Stomach (tissue), 9 donors: Measurements from ENCODE around the gene CREBBP. TPM values are rescaled to one million over a fixed set of nuclear protein-coding genes. Genes with fewer than 3 reads are reported as not detected.

ENCODE experiments used
- DNase-seq, 2 donors: peaks; one replicate each; pipeline versions ENCODE4 v3.0.0 to v3.0.0-alpha.2; 2013 to 2019
- H3K27ac ChIP-seq, 5 donors: fragments of 200-600 bp in 4 of 5; sonication (generic) in 4 of 5; one replicate each; pipeline ENCODE4 v1.5.1; 2013 to 2019; ENCODE audit warnings: mild to moderate bottlenecking in 1 of 5, moderate library complexity in 1 of 5
- H3K27me3 ChIP-seq, 3 donors: fragments of 200-600 bp; sonication (generic); one replicate each; pipeline ENCODE4 v1.5.1; 2017 to 2019; ENCODE audit warnings: mixed run types in 1 of 3
- H3K36me3 ChIP-seq, 4 donors: fragments of 200-600 bp; sonication (generic); 1 replicate in 3 of 4; 2 replicates in 1 of 4; pipeline ENCODE4 v1.5.1; 2016 to 2019
- H3K4me1 ChIP-seq, 4 donors: fragments of 200-600 bp; sonication (generic); one replicate each; pipeline ENCODE4 v1.5.1; 2016 to 2019
- H3K4me3 ChIP-seq, 4 donors: fragments of 200-600 bp; sonication (generic) in 3 of 4; one replicate each; pipeline ENCODE4 v1.5.1; 2016 to 2019; ENCODE audit warnings: mild to moderate bottlenecking in 1 of 4
- H3K9me3 ChIP-seq, 4 donors: fragments of 200-600 bp; sonication (generic); one replicate each; pipeline ENCODE4 v1.5.1; 2016 to 2019
- CTCF ChIP-seq, 7 experiments: fragments of 450-650 bp in 4 of 7; fragments of 200-600 bp in 3 of 7; sonication (generic) in 3 of 7; IDR thresholded peaks; one replicate each; pipeline ENCODE4 v1.5.1; 2016 to 2019; ENCODE audit warnings: antibody characterized with exemption in 7 of 7, control low read depth in 2 of 7, mild to moderate bottlenecking in 1 of 7
- EP300 ChIP-seq: sonication (generic); formaldehyde crosslinking; IDR thresholded peaks from one replicate; pipeline ENCODE4 v1.6.1; 2017; ENCODE audit warnings: antibody characterized with exemption
- POLR2A ChIP-seq, 4 donors: fragments of 450-650 bp; IDR thresholded peaks; one replicate each; pipeline ENCODE4 v1.6.1; 2016; ENCODE audit warnings: antibody characterized with exemption in 4 of 4, control low read depth in 2 of 4, mild to moderate bottlenecking in 1 of 4, moderate library complexity in 1 of 4
- POLR2AphosphoS5 ChIP-seq, 3 donors: sonication (generic); formaldehyde crosslinking; IDR thresholded peaks; one replicate each; pipeline ENCODE4 v1.6.1; 2016; ENCODE audit warnings: antibody characterized with exemption in 3 of 3
- WGBS, 5 donors: extraction: QIAGEN DNeasy Blood & Tissue Kit in 3 of 5; methylation state at CpG; one replicate each; pipeline versions ENCODE4 v1.1.5 to v1.1.7; 2013 to 2018; 5-methylcytosine and 5-hydroxymethylcytosine counted together
- intact Hi-C: fragments of 100-400 bp; cut with DNase I; formaldehyde crosslinking; loops from one replicate; pipeline ENCODE4 v1.15.1; 2023; ENCODE audit warnings: low total_unique reads
- polyA plus RNA-seq, 3 donors: library from polyadenylated mRNA; stranded (reverse); fragments of 200-250 nt; gene quantifications; one replicate each; pipeline ENCODE4 v1.2.3, GENCODE V29; 2013
- total RNA-seq, 5 donors: library from RNA; depleted of rRNA; stranded (reverse); fragments of >200 nt; gene quantifications; one replicate each; pipeline versions ENCODE4 v1.1.0 to v1.2.3, GENCODE V29; 2014 to 2016
- donor health status: healthy with polysubstance abuse.
- donor health status: Bipolar disorder and iron deficiency.
- donor health status: healthy.

CREBBP gene
- total and polyA plus RNA-seq, 8 donors: 6.7 to 116 (median 75.9) TPM

- Histone ChIP-seq H3K27me3 (no peaks in the 10 kb centered on the region), H3K27ac (no peak overlapping the region), H3K4me1 (peaks cover 6 to 9% (median 8%) of the 10 kb centered on the region in 4 donors), H3K36me3 (peaks cover under 1 to 22% (median 18%) of the 10 kb centered on the region in 4 donors), H3K9me3 (no peaks in the 10 kb centered on the region), H3K4me3 (no peak overlapping the region)
- intact Hi-C loops: no loop called here
- DNase-seq: no peak
- 85 to 94% (median 90%) methylated on average over 10 of the region's 10 CpGs for WGBS, 5 donors
- no peak for TF ChIP-seq POLR2A (IDR thresholded peaks at IDR 0.05)
These were observed 158.0 kb downstream of the CREBBP start for GRCh38 chr16:3722508-3722907.

- Histone ChIP-seq H3K4me1 (peaks cover 6 to 24% (median 23%) of the 10 kb centered on the region in 4 donors), H3K9me3 (no peaks in the 10 kb centered on the region), H3K4me3 (no peak overlapping the region), H3K27ac (no peak overlapping the region), H3K36me3 (peaks cover 0 to under 1% (median 0%) of the 10 kb centered on the region in 4 donors), H3K27me3 (no peaks in the 10 kb centered on the region)
- WGBS, 5 donors: 79 to 87% (median 82%) methylated on average over 11 of the region's 11 CpGs
- intact Hi-C loops: no loop called here
- no peak for TF ChIP-seq POLR2AphosphoS5 (IDR thresholded peaks at IDR 0.05)
- no peak for DNase-seq
These were observed 160.1 kb downstream of the CREBBP start for GRCh38 chr16:3720418-3720817.

- 88 to 92% (median 90%) methylated on average over 10 of the region's 10 CpGs for WGBS, 5 donors
- intact Hi-C loops: no loop called here
- H3K27ac ChIP-seq: no peak overlapping the region
- DNase-seq: no peak
- H3K27me3 ChIP-seq: no peaks in the 10 kb centered on the region
- no peaks in the 10 kb centered on the region for H3K9me3 ChIP-seq
- peaks cover 6 to 38% (median 31%) of the 10 kb centered on the region in 4 donors for H3K4me1 ChIP-seq
- no peak overlapping the region for H3K4me3 ChIP-seq
- H3K36me3 ChIP-seq: peaks cover 0 to 2% (median 0%) of the 10 kb centered on the region in 4 donors
- TF ChIP-seq EP300: no peak
- no peak for TF ChIP-seq CTCF (IDR thresholded peaks at IDR 0.05)
- TF ChIP-seq POLR2A (IDR thresholded peaks at IDR 0.05): no peak
- no peak for TF ChIP-seq POLR2AphosphoS5 (IDR thresholded peaks at IDR 0.05)
These were observed 161.9 kb downstream of the CREBBP start for GRCh38 chr16:3718628-3719027.

- no peak for DNase-seq
These were observed 162.5 kb downstream of the CREBBP start for GRCh38 chr16:3718019-3718391.

GRCh38 chr16:3717235-3718018 lies 163.1 kb downstream of the CREBBP start, which contains the start of gene TRAP1:
Gene TRAP1 (minus strand): TSS chr16:3717524. CDS start chr16:3717508, 16 bp downstream.
- TF ChIP-seq POLR2A (IDR thresholded peaks at IDR 0.05): no peak
- TF ChIP-seq EP300: no peak
- peak; percentile 62 to 95 (median 93) for TF ChIP-seq POLR2AphosphoS5 (IDR thresholded peaks at IDR 0.05)
- TF ChIP-seq CTCF (IDR thresholded peaks at IDR 0.05): no peak
- H3K4me1 ChIP-seq: peaks cover 6 to 49% (median 43%) of the 10 kb centered on the region in 4 donors

More at GRCh38 chr16:3718019-3718391, 162.5 kb downstream of the CREBBP start:
- H3K9me3 ChIP-seq: no peaks in the 10 kb centered on the region
- intact Hi-C loops: no loop called here
- peaks cover 6 to 45% (median 37%) of the 10 kb centered on the region in 4 donors for H3K4me1 ChIP-seq
- no peaks in the 10 kb centered on the region for H3K27me3 ChIP-seq
- peaks cover 0 to 5% (median 0%) of the 10 kb centered on the region in 4 donors for H3K36me3 ChIP-seq
- no peak for TF ChIP-seq POLR2A (IDR thresholded peaks at IDR 0.05)
- TF ChIP-seq EP300: no peak
- TF ChIP-seq CTCF (IDR thresholded peaks at IDR 0.05): no peak
- no peak for TF ChIP-seq POLR2AphosphoS5 (IDR thresholded peaks at IDR 0.05)
- H3K4me3 ChIP-seq: peak overlapping the region; percentile 90 to 99 (median 95)
- peak overlapping the region in 4 of 5 donors; percentile 85 to 91 (median 88) for H3K27ac ChIP-seq
- 23 to 30% (median 24%) methylated on average over 5 of the region's 5 CpGs for WGBS, 5 donors

More at GRCh38 chr16:3717235-3718018, 163.1 kb downstream of the CREBBP start, which contains the start of gene TRAP1:
- H3K4me3 ChIP-seq: peak within 1 kb of the TSS; percentile 90 to 99 (median 95)
- WGBS, 5 donors: 1% methylated on average over 27 to 94 of the region's 95 CpGs
- peaks cover 0 to 5% (median 0%) of the 10 kb centered on the region in 4 donors for H3K36me3 ChIP-seq
- no peaks in the 10 kb centered on the region for H3K9me3 ChIP-seq
- no peaks in the 10 kb centered on the region for H3K27me3 ChIP-seq
- intact Hi-C loops: no loop called here
- peak within 1 kb of the TSS; percentile 85 to 91 (median 87) for H3K27ac ChIP-seq
- DNase-seq: peak; percentile 92 to 96
